A673 (cell line): ENCODE data around the gene CACNA2D3. TPM values are rescaled to one million over a fixed set of nuclear protein-coding genes. Genes with fewer than 3 reads are reported as not detected.

ENCODE experiments used
- BruUV-seq: library from RNA; stranded (reverse); fragments of 400-500 nt; replicated peaks from 2 replicates; lab custom pipeline; 2021; lab: Mats Ljungman, UMichigan
- CTCF ChIA-PET: fragments of 300-600 bp; sonication (Branson Sonifier 250); formaldehyde crosslinking; loops from one replicate; lab custom pipeline; 2022; ENCODE audit warnings: antibody characterized with exemption; lab: Charles Lee
- POLR2A ChIA-PET: fragments of 300-600 bp; sonication (Branson Sonifier 250); formaldehyde crosslinking; loops from one replicate; lab custom pipeline; 2022; ENCODE audit warnings: antibody characterized with exemption; ENCODE audit not compliant: low non-redundant PET; lab: Charles Lee
- DNase-seq: peaks from one replicate; pipeline ENCODE4 v3.0.0-alpha.2; 2015; ENCODE audit warnings: low spot score
- H3K27ac ChIP-seq: fragments of 200-600 bp; sonication (generic); 2 replicates; pipeline ENCODE4 v1.5.1; 2016; ENCODE audit warnings: mixed run types, low read depth, mild to moderate bottlenecking, mixed read lengths, antibody characterized with exemption, low read length; ENCODE audit not compliant: poor library complexity, severe bottlenecking
- H3K27me3 ChIP-seq: fragments of 200-600 bp; sonication (generic); replicated peaks from 2 replicates; pipeline ENCODE4 v1.6.1; 2017; ENCODE audit warnings: mixed run types, low read depth, mild to moderate bottlenecking, mixed read lengths, antibody characterized with exemption, low read length; ENCODE audit not compliant: insufficient read depth, poor library complexity
- H3K36me3 ChIP-seq: fragments of 200-600 bp; sonication (generic); 2 replicates; pipeline ENCODE4 v1.6.1; 2016; ENCODE audit warnings: mixed run types, mild to moderate bottlenecking, mixed read lengths, antibody characterized with exemption, low read length; ENCODE audit not compliant: insufficient read depth, poor library complexity, severe bottlenecking
- H3K4me1 ChIP-seq: fragments of 200-600 bp; sonication (generic); 2 replicates; pipeline ENCODE4 v1.6.1; 2017; ENCODE audit warnings: mixed run types, mild to moderate bottlenecking, mixed read lengths, antibody characterized with exemption, low read length; ENCODE audit not compliant: insufficient read depth, poor library complexity, severe bottlenecking
- H3K4me3 ChIP-seq: fragments of 200-600 bp; sonication (generic); 2 replicates; pipeline ENCODE4 v1.5.1; 2016; ENCODE audit warnings: low read depth, mixed run types, mild to moderate bottlenecking, mixed read lengths, low read length; ENCODE audit not compliant: poor library complexity, severe bottlenecking
- H3K9me3 ChIP-seq: fragments of 200-600 bp; sonication (generic); 2 replicates; pipeline ENCODE4 v1.6.1; 2016; ENCODE audit warnings: mixed run types, low read depth, mild to moderate bottlenecking, mixed read lengths, antibody characterized with exemption, low read length; ENCODE audit not compliant: poor library complexity, severe bottlenecking
- EZH2 ChIP-seq: fragments of 200-600 bp; sonication (generic); IDR thresholded peaks from 2 replicates; pipeline ENCODE4 v1.6.1; 2017; ENCODE audit warnings: borderline replicate concordance, low read depth, mild to moderate bottlenecking, mixed read lengths, antibody characterized with exemption, low read length; ENCODE audit not compliant: poor library complexity, severe bottlenecking
- intact Hi-C: fragments of 100-400 bp; cut with micrococcal nuclease; formaldehyde crosslinking; loops from one replicate; pipeline ENCODE4 v1.10.0; 2022; ENCODE audit not compliant: unreplicated experiment
- total RNA-seq: library from RNA; stranded (reverse); gene quantifications from 2 replicates; pipeline ENCODE4 v1.2.3, GENCODE V29; 2021
- TF ChIP-seq, protein P1 (sequence below): fragments of 300-800, 200-600 bp; sonication (generic); conservative IDR thresholded peaks from 2 replicates; pipeline ENCODE4 v1.5.1; 2017; ENCODE audit warnings: low read depth, mild to moderate bottlenecking, antibody characterized with exemption, low read length, moderate library complexity, mixed read lengths

Gene CACNA2D3
- total RNA-seq, 1 experiment from 2014 or later, result not detected

DNA sequence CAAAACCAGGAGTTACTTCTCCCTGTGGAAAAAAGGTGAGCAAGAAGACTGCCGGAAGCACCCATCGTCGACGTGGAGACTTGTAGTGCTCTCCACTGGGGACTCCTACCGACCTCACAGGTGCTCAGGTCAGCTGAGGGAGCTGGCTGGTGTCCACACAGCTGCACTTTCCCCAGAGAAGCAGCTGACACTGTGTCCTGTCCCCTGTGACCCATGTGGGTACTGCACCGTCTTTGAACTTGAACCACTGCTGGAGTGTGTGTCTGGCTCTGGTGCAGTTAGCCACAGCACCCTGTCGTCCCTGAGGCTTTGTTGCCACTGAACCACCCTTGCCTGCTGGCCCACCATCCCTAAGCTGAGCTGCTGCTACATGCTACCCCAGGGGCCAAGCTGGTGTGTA is 270.8 kb downstream of the CACNA2D3 start:
- TF ChIP-seq EZH2, result no peak
- TF ChIP-seq, protein P1, sequence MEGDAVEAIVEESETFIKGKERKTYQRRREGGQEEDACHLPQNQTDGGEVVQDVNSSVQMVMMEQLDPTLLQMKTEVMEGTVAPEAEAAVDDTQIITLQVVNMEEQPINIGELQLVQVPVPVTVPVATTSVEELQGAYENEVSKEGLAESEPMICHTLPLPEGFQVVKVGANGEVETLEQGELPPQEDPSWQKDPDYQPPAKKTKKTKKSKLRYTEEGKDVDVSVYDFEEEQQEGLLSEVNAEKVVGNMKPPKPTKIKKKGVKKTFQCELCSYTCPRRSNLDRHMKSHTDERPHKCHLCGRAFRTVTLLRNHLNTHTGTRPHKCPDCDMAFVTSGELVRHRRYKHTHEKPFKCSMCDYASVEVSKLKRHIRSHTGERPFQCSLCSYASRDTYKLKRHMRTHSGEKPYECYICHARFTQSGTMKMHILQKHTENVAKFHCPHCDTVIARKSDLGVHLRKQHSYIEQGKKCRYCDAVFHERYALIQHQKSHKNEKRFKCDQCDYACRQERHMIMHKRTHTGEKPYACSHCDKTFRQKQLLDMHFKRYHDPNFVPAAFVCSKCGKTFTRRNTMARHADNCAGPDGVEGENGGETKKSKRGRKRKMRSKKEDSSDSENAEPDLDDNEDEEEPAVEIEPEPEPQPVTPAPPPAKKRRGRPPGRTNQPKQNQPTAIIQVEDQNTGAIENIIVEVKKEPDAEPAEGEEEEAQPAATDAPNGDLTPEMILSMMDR, result no peak
- Histone ChIP-seq H3K9me3 (no peaks in the 10 kb centered on the region), H3K4me1 (no peaks in the 10 kb centered on the region), H3K4me3 (no peak overlapping the region), H3K27ac (no peak overlapping the region), H3K36me3 (no peaks in the 10 kb centered on the region), H3K27me3 (no peaks in the 10 kb centered on the region)
- intact Hi-C loops, result no loop called here
- CTCF ChIA-PET, result no interaction called here
- POLR2A ChIA-PET, result no interaction called here
- no TSS peak for BruUV-seq
- DNase-seq, result no peak

DNA sequence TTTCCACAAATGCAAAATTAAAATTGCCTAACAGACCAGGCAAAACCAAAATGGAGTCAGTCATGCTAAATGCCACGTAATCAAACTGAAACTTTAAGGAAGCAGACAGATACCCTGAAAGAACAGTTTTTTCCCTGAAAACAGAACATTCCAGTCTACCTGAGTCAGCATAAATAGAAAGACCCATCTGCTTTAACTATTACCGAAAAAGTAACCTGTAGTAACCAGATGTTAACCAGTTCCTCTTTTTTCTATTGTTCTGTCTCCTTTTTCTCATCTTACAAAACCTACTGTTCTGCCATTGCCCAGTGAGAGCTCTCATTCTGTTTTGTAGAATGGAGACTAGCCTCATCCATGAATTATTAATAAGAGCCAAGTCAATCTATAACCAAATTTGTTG is 286.0 kb downstream of the CACNA2D3 start:
- ChIA-PET POLR2A (no interaction called here), CTCF (no interaction called here)
- TF ChIP-seq EZH2, result no peak
- TF ChIP-seq, protein P1, result no peak
- intact Hi-C loops, result no loop called here
- H3K9me3 ChIP-seq, result no peaks in the 10 kb centered on the region
- no peak for DNase-seq
- no peaks in the 10 kb centered on the region for H3K36me3 ChIP-seq
- H3K27me3 ChIP-seq, result no peaks in the 10 kb centered on the region
- H3K27ac ChIP-seq, result no peak overlapping the region
- no peaks in the 10 kb centered on the region for H3K4me1 ChIP-seq
- no TSS peak for BruUV-seq
- H3K4me3 ChIP-seq, result no peak overlapping the region

DNA sequence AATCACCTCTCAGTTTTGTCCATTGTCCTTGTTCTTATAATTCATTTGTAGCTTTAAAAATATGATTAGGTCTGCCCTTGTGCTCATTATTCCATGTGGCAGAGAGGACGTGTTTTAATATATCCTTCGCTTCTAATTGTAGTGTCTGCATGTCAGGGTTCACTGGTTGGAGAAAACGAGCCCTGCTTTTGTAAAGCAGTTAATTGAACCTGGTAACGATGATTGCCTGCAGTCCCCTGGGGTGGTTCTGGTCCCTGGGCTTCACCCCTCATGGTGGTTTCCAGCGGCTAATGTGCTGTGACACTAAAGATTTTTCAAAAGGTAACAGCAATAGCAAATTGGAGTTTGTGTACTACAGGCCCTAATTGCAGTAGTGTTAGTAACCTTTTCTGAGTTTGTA is 299.6 kb downstream of the CACNA2D3 start:
- intact Hi-C loops, result loop anchor here (10.0 kb wide), 2 partner anchors 433 to 487 kb away; no protein-coding TSS in a partner anchor

More for the DNA sequence above, 299.6 kb downstream of the CACNA2D3 start:
- CTCF ChIA-PET, result no interaction called here
- TF ChIP-seq, protein P1, result no peak
- no peak for TF ChIP-seq EZH2
- BruUV-seq, result no TSS peak
- no peak for DNase-seq
- Histone ChIP-seq H3K27me3 (no peaks in the 10 kb centered on the region), H3K4me3 (no peak overlapping the region), H3K9me3 (no peaks in the 10 kb centered on the region), H3K36me3 (no peaks in the 10 kb centered on the region), H3K4me1 (no peaks in the 10 kb centered on the region), H3K27ac (no peak overlapping the region)
- POLR2A ChIA-PET, result no interaction called here
